ENCODE results near the gene PTDSS2.
A peak's percentile ranks its signal among the peaks of the same experiment; 100 is the strongest.

PTDSS2 gene

GRCh38 chr11:444396-445144 is 5.5 kb upstream of the PTDSS2 start:
- no peak for DNase-seq (ENCODE audit: low spot score)
- no peak for TF ChIP-seq CTCF (IDR thresholded peaks at IDR 0.05; ENCODE audit: extremely low read depth, missing control alignments)

GRCh38 chr11:445765-446588 is 4.1 kb upstream of the PTDSS2 start:
- DNase-seq (ENCODE audit: low spot score), result no peak
- no peak for TF ChIP-seq CTCF (IDR thresholded peaks at IDR 0.05; ENCODE audit: extremely low read depth, missing control alignments)

- DNase-seq (ENCODE audit: low spot score), result no peak
- TF ChIP-seq CTCF (IDR thresholded peaks at IDR 0.05; ENCODE audit: extremely low read depth, missing control alignments), result no peak
These were observed 3.2 kb upstream of the PTDSS2 start for GRCh38 chr11:446891-447290.

GRCh38 chr11:447923-448731 is 2.0 kb upstream of the PTDSS2 start:
- peak; percentile 81 for TF ChIP-seq CTCF (IDR thresholded peaks at IDR 0.05; ENCODE audit: extremely low read depth, missing control alignments)
- peak; percentile 98 for DNase-seq (ENCODE audit: low spot score)

GRCh38 chr11:450809-451451 is 851 bp downstream of the PTDSS2 start:
- DNase-seq (ENCODE audit: low spot score), result peak; percentile 71
- TF ChIP-seq CTCF (IDR thresholded peaks at IDR 0.05; ENCODE audit: extremely low read depth, missing control alignments), result no peak

GRCh38 chr11:451738-452137 is 1.7 kb downstream of the PTDSS2 start:
- no peak for TF ChIP-seq CTCF (IDR thresholded peaks at IDR 0.05; ENCODE audit: extremely low read depth, missing control alignments)
- no peak for DNase-seq (ENCODE audit: low spot score)
